Panc1 (cell line): Measurements from ENCODE around the gene C19orf33. TPM values are rescaled to one million over a fixed set of nuclear protein-coding genes. Genes with fewer than 3 reads are reported as not detected.

Source experiments
- ATAC-seq: fragments of 200-7000 bp; cut with Tn5 transposase; 2 replicates; pipeline ENCODE4 v1.9.1; 2020; ENCODE audit warnings: mild to moderate bottlenecking, moderate library complexity
- BruUV-seq: library from RNA; stranded (reverse); fragments of 400-500 nt; replicated peaks from 2 replicates; lab custom pipeline; 2021; lab: Mats Ljungman, UMichigan
- CTCF ChIA-PET: fragments of 300-600 bp; sonication (Branson Sonifier 250); formaldehyde crosslinking; loops from one replicate; lab custom pipeline; 2022; ENCODE audit warnings: antibody characterized with exemption; lab: Charles Lee
- POLR2A ChIA-PET: fragments of 300-600 bp; sonication (Branson Sonifier 250); formaldehyde crosslinking; loops from one replicate; lab custom pipeline; 2022; ENCODE audit warnings: antibody characterized with exemption; lab: Charles Lee
- DNase-seq: peaks from one replicate; pipeline ENCODE4 v3.0.0-alpha.2; 2010; ENCODE audit warnings: low read depth, low spot score
- H3K27ac ChIP-seq: 2 replicates; pipeline ENCODE4 v1.5.1; 2011; ENCODE audit warnings: mild to moderate bottlenecking, low read length, inconsistent platforms
- H3K27me3 ChIP-seq: fragments of 200-500 bp; sonication (Bioruptor generic); 2 replicates; pipeline ENCODE4 v1.6.0; 2014; ENCODE audit warnings: low read length, inconsistent platforms; ENCODE audit not compliant: control insufficient read depth, insufficient read depth
- H3K36me3 ChIP-seq: fragments of 200-500 bp; sonication (Bioruptor generic); 2 replicates; pipeline ENCODE4 v1.5.1; 2014; ENCODE audit warnings: inconsistent platforms, mild to moderate bottlenecking, low read length, moderate library complexity; ENCODE audit not compliant: control insufficient read depth, insufficient read depth
- H3K4me1 ChIP-seq: 2 replicates; pipeline ENCODE4 v1.5.1; 2011; ENCODE audit warnings: inconsistent platforms, mild to moderate bottlenecking, low read length, moderate library complexity; ENCODE audit not compliant: control insufficient read depth, insufficient read depth
- H3K4me3 ChIP-seq, 2 experiments: 2 replicates each; pipeline ENCODE4 v1.5.1; 2011 to 2012; ENCODE audit warnings: low read depth in 2 of 2, low read length in 2 of 2, mild to moderate bottlenecking in 2 of 2, inconsistent platforms in 1 of 2, moderate library complexity in 1 of 2
- H3K9me3 ChIP-seq: fragments of 200-500 bp; sonication (Bioruptor generic); 2 replicates; pipeline ENCODE4 v1.5.1; 2014; ENCODE audit warnings: low read depth, mild to moderate bottlenecking, inconsistent platforms, low read length, moderate library complexity; ENCODE audit not compliant: control insufficient read depth, insufficient read depth
- POLR2AphosphoS5 ChIP-seq: IDR thresholded peaks from 2 replicates; pipeline ENCODE4 v1.6.1; 2012; ENCODE audit warnings: mild to moderate bottlenecking, low read depth, low read length, moderate library complexity
- SIN3A ChIP-seq: IDR thresholded peaks from 2 replicates; pipeline ENCODE4 v1.6.1; 2012; ENCODE audit warnings: low read depth, mild to moderate bottlenecking, low read length, moderate library complexity, borderline replicate concordance; ENCODE audit not compliant: insufficient read depth
- TCF7L2 ChIP-seq: IDR thresholded peaks from 2 replicates; pipeline ENCODE4 v1.6.1; 2011; ENCODE audit warnings: mild to moderate bottlenecking, low read depth, low read length, inconsistent platforms
- in situ Hi-C: cut with HindIII; loops from 2 replicates; pipeline ENCODE4 v1.10.0; 2016; ENCODE audit warnings: low sequenced_read_pairs, low pct_unique_long_range_greater_than_20kb
- intact Hi-C: fragments of 100-400 bp; cut with micrococcal nuclease; formaldehyde crosslinking; loops from one replicate; pipeline ENCODE4 v1.10.0; 2022; ENCODE audit not compliant: unreplicated experiment
- total RNA-seq: library from RNA; stranded (reverse); gene quantifications from one replicate; pipeline ENCODE4 v1.2.1, GENCODE V29; 2021; ENCODE audit not compliant: unreplicated experiment
- TF ChIP-seq, protein P1 (sequence below): fragments of 450-650 bp; IDR thresholded peaks from 2 replicates; pipeline ENCODE4 v1.5.1; 2017; ENCODE audit warnings: mild to moderate bottlenecking
- TF ChIP-seq, protein P2 (sequence below), 2 experiments: IDR thresholded peaks; 2 replicates each; pipeline ENCODE4 v1.6.1; 2011 to 2012; ENCODE audit warnings: low read depth in 2 of 2, control low read depth in 1 of 2, low read length in 1 of 2, mild to moderate bottlenecking in 1 of 2, moderate library complexity in 1 of 2; ENCODE audit not compliant: insufficient read depth in 1 of 2

Gene C19orf33
- total RNA-seq, 1 experiment from 2014 or later: 201 TPM

GRCh38 chr19:38280030-38280921 is 23.8 kb upstream of the C19orf33 start:
- no peak for ATAC-seq
- POLR2A ChIA-PET: interaction anchor here (0.5 to 0.6 kb wide), 3 partner anchors 10 to 21 kb away, joined by 3 read pairs; no protein-coding TSS in a partner anchor
- peak overlapping the region; percentile 64 for H3K27ac ChIP-seq
- H3K4me1 ChIP-seq: peaks cover 60% of the 10 kb centered on the region
- in situ Hi-C loops: no loop called here
- peaks cover 5% of the 10 kb centered on the region for H3K36me3 ChIP-seq
- no peak for DNase-seq
- H3K9me3 ChIP-seq: no peaks in the 10 kb centered on the region
- no peak overlapping the region for H3K4me3 ChIP-seq
- intact Hi-C loops: no loop called here
- H3K27me3 ChIP-seq: no peaks in the 10 kb centered on the region
- no TSS peak for BruUV-seq
- CTCF ChIA-PET: no interaction called here
- TF ChIP-seq TCF7L2: no peak
- TF ChIP-seq, protein P1, sequence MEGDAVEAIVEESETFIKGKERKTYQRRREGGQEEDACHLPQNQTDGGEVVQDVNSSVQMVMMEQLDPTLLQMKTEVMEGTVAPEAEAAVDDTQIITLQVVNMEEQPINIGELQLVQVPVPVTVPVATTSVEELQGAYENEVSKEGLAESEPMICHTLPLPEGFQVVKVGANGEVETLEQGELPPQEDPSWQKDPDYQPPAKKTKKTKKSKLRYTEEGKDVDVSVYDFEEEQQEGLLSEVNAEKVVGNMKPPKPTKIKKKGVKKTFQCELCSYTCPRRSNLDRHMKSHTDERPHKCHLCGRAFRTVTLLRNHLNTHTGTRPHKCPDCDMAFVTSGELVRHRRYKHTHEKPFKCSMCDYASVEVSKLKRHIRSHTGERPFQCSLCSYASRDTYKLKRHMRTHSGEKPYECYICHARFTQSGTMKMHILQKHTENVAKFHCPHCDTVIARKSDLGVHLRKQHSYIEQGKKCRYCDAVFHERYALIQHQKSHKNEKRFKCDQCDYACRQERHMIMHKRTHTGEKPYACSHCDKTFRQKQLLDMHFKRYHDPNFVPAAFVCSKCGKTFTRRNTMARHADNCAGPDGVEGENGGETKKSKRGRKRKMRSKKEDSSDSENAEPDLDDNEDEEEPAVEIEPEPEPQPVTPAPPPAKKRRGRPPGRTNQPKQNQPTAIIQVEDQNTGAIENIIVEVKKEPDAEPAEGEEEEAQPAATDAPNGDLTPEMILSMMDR: no peak
- TF ChIP-seq, protein P2, sequence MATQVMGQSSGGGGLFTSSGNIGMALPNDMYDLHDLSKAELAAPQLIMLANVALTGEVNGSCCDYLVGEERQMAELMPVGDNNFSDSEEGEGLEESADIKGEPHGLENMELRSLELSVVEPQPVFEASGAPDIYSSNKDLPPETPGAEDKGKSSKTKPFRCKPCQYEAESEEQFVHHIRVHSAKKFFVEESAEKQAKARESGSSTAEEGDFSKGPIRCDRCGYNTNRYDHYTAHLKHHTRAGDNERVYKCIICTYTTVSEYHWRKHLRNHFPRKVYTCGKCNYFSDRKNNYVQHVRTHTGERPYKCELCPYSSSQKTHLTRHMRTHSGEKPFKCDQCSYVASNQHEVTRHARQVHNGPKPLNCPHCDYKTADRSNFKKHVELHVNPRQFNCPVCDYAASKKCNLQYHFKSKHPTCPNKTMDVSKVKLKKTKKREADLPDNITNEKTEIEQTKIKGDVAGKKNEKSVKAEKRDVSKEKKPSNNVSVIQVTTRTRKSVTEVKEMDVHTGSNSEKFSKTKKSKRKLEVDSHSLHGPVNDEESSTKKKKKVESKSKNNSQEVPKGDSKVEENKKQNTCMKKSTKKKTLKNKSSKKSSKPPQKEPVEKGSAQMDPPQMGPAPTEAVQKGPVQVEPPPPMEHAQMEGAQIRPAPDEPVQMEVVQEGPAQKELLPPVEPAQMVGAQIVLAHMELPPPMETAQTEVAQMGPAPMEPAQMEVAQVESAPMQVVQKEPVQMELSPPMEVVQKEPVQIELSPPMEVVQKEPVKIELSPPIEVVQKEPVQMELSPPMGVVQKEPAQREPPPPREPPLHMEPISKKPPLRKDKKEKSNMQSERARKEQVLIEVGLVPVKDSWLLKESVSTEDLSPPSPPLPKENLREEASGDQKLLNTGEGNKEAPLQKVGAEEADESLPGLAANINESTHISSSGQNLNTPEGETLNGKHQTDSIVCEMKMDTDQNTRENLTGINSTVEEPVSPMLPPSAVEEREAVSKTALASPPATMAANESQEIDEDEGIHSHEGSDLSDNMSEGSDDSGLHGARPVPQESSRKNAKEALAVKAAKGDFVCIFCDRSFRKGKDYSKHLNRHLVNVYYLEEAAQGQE (IDR thresholded peaks at IDR 0.05; ENCODE audit: insufficient read depth in 1 of 2, low read depth in 2 of 2, low read length in 1 of 2): no peak
- TF ChIP-seq SIN3A: no peak
- TF ChIP-seq POLR2AphosphoS5: no peak

GRCh38 chr19:38281811-38282566 is 22.1 kb upstream of the C19orf33 start:
- Histone ChIP-seq H3K4me3 (no peak overlapping the region), H3K36me3 (peaks cover 5% of the 10 kb centered on the region), H3K9me3 (no peaks in the 10 kb centered on the region), H3K4me1 (peaks cover 50% of the 10 kb centered on the region), H3K27ac (peak overlapping the region; percentile 5), H3K27me3 (no peaks in the 10 kb centered on the region)
- DNase-seq (no peak), ATAC-seq (no peak)
- intact Hi-C loops: no loop called here
- TF ChIP-seq, protein P2 (IDR thresholded peaks at IDR 0.05; ENCODE audit: insufficient read depth in 1 of 2, low read depth in 2 of 2, low read length in 1 of 2): no peak
- TF ChIP-seq POLR2AphosphoS5 (no peak), TCF7L2 (no peak), SIN3A (no peak)
- TF ChIP-seq, protein P1: no peak
- BruUV-seq: no TSS peak
- ChIA-PET CTCF (interaction anchor here (0.6 kb wide), 1 partner anchor 57 kb away, joined by 6 read pairs; no protein-coding TSS in a partner anchor), POLR2A (interaction anchor here (0.7 kb wide), 1 partner anchor 17 kb away, joined by 3 read pairs; the partner anchor contains the start of gene SPINT2)
- in situ Hi-C loops: no loop called here
